ENCODE results near the gene TMSB4X.

- TF ChIP-seq TAF1 (IDR thresholded peaks at IDR 0.05; ENCODE audit: borderline replicate concordance, insufficient read depth, low read length) (no peak), POLR2AphosphoS5 (IDR thresholded peaks at IDR 0.05; ENCODE audit: low read depth, low read length) (no peak), FOXP2 (optimal IDR thresholded peaks at IDR 0.05; ENCODE audit: borderline replicate concordance, extremely low read depth, extremely low read length, insufficient read depth) (no peak), SIN3A (IDR thresholded peaks at IDR 0.05; ENCODE audit: borderline replicate concordance, insufficient read depth, low read length) (no peak)
These were observed 34.9 kb downstream of the TMSB4X start for GRCh38 chrX:13009844-13010243.
